ENCODE measurements around the gene TRIM63. TPM values are rescaled to one million over a fixed set of nuclear protein-coding genes. Genes with fewer than 3 reads are reported as not detected.

Gene TRIM63
- total and polyA plus RNA-seq, 9 of the 15 experiments (the other 6 are each of a cell fraction or from before 2014, with no cell fraction given), result 0.08 to 0.57 (median 0.36) TPM

DNA sequence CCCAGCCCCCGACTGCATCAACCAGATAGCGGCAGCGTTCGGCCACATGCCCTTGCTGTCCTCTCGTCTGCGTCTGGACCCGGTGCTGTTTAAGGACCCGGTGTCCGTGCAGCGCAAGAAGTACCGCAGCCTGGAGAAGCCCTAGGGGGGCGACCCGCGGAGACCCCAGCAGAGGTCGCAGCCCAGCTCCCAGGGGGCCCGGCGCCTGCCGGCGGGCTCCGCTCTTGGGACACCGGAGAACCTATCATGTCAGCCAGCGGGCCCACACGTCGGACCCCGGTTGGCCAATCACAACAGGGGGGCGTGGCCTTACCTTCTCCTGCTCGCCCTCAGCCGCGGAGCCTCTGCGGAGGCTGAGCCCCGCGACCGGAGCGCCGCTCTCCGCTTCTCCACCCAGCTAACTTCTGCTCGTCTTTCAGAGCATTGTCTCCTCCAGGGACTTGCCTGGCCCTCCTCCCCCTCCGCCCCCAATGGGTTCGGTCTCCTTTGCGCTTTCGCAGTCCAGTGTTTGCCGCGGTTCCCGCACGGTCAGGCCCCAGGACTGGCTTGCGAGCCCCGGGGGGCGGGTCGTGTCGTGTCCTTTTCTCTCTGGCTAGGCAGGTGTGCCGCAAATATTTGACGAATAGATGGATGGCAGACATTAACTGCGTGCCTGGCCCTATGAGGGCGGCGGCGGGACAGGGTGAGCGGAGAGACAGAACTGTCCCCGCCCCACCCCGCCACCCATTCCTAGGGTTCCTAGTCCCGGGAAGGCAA is 32.0 kb downstream of the TRIM63 start (continued):
- TF ChIP-seq MBD2 (IDR thresholded peaks at IDR 0.05; ENCODE audit: borderline replicate concordance, low read depth) (peak; percentile 60; the same call in 1 of the 2 replicates), SP1 (CRISPR knock-in tag; IDR thresholded peaks at IDR 0.05) (peak; percentile 85), HMG20B (CRISPR knock-in tag; IDR thresholded peaks at IDR 0.05) (no peak), ZNF197 (CRISPR knock-in tag; IDR thresholded peaks at IDR 0.05; ENCODE audit: low read depth) (no peak), GTF2F1 (IDR thresholded peaks at IDR 0.05; ENCODE audit: low read depth, low read length) (peak; percentile 71; the same call in 1 of the 2 replicates), YY1 (IDR thresholded peaks at IDR 0.05; ENCODE audit: borderline replicate concordance in 1 of 3, control insufficient read depth in 1 of 3, extremely low read depth in 1 of 3, insufficient read depth in 3 of 3, insufficient read length in 1 of 3, insufficient replicate concordance in 2 of 3, low read depth in 1 of 3, low read length in 2 of 3) (peak in 2 of 3 experiments; percentile 55 to 83), PHF20 (IDR thresholded peaks at IDR 0.05; ENCODE audit: partially characterized antibody) (peak; percentile 70)
- TF ChIP-seq, protein P1, sequence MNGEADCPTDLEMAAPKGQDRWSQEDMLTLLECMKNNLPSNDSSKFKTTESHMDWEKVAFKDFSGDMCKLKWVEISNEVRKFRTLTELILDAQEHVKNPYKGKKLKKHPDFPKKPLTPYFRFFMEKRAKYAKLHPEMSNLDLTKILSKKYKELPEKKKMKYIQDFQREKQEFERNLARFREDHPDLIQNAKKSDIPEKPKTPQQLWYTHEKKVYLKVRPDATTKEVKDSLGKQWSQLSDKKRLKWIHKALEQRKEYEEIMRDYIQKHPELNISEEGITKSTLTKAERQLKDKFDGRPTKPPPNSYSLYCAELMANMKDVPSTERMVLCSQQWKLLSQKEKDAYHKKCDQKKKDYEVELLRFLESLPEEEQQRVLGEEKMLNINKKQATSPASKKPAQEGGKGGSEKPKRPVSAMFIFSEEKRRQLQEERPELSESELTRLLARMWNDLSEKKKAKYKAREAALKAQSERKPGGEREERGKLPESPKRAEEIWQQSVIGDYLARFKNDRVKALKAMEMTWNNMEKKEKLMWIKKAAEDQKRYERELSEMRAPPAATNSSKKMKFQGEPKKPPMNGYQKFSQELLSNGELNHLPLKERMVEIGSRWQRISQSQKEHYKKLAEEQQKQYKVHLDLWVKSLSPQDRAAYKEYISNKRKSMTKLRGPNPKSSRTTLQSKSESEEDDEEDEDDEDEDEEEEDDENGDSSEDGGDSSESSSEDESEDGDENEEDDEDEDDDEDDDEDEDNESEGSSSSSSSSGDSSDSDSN (IDR thresholded peaks at IDR 0.05; ENCODE audit: borderline replicate concordance in 1 of 2, low read depth in 2 of 2, low read length in 2 of 2), result peak in 1 of 2 experiments; percentile 19; a peak in 1 of 4 replicates
- TF ChIP-seq, protein P2, sequence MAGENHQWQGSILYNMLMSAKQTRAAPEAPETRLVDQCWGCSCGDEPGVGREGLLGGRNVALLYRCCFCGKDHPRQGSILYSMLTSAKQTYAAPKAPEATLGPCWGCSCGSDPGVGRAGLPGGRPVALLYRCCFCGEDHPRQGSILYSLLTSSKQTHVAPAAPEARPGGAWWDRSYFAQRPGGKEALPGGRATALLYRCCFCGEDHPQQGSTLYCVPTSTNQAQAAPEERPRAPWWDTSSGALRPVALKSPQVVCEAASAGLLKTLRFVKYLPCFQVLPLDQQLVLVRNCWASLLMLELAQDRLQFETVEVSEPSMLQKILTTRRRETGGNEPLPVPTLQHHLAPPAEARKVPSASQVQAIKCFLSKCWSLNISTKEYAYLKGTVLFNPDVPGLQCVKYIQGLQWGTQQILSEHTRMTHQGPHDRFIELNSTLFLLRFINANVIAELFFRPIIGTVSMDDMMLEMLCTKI (IDR thresholded peaks at IDR 0.05; ENCODE audit: partially characterized antibody), result no peak
- TF ChIP-seq, protein P3, sequence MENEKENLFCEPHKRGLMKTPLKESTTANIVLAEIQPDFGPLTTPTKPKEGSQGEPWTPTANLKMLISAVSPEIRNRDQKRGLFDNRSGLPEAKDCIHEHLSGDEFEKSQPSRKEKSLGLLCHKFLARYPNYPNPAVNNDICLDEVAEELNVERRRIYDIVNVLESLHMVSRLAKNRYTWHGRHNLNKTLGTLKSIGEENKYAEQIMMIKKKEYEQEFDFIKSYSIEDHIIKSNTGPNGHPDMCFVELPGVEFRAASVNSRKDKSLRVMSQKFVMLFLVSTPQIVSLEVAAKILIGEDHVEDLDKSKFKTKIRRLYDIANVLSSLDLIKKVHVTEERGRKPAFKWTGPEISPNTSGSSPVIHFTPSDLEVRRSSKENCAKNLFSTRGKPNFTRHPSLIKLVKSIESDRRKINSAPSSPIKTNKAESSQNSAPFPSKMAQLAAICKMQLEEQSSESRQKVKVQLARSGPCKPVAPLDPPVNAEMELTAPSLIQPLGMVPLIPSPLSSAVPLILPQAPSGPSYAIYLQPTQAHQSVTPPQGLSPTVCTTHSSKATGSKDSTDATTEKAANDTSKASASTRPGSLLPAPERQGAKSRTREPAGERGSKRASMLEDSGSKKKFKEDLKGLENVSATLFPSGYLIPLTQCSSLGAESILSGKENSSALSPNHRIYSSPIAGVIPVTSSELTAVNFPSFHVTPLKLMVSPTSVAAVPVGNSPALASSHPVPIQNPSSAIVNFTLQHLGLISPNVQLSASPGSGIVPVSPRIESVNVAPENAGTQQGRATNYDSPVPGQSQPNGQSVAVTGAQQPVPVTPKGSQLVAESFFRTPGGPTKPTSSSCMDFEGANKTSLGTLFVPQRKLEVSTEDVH (IDR thresholded peaks at IDR 0.05; ENCODE audit: low read depth, partially characterized antibody), result no peak
- TF ChIP-seq, protein P4, sequence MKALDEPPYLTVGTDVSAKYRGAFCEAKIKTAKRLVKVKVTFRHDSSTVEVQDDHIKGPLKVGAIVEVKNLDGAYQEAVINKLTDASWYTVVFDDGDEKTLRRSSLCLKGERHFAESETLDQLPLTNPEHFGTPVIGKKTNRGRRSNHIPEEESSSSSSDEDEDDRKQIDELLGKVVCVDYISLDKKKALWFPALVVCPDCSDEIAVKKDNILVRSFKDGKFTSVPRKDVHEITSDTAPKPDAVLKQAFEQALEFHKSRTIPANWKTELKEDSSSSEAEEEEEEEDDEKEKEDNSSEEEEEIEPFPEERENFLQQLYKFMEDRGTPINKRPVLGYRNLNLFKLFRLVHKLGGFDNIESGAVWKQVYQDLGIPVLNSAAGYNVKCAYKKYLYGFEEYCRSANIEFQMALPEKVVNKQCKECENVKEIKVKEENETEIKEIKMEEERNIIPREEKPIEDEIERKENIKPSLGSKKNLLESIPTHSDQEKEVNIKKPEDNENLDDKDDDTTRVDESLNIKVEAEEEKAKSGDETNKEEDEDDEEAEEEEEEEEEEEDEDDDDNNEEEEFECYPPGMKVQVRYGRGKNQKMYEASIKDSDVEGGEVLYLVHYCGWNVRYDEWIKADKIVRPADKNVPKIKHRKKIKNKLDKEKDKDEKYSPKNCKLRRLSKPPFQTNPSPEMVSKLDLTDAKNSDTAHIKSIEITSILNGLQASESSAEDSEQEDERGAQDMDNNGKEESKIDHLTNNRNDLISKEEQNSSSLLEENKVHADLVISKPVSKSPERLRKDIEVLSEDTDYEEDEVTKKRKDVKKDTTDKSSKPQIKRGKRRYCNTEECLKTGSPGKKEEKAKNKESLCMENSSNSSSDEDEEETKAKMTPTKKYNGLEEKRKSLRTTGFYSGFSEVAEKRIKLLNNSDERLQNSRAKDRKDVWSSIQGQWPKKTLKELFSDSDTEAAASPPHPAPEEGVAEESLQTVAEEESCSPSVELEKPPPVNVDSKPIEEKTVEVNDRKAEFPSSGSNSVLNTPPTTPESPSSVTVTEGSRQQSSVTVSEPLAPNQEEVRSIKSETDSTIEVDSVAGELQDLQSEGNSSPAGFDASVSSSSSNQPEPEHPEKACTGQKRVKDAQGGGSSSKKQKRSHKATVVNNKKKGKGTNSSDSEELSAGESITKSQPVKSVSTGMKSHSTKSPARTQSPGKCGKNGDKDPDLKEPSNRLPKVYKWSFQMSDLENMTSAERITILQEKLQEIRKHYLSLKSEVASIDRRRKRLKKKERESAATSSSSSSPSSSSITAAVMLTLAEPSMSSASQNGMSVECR (CRISPR knock-in tag; IDR thresholded peaks at IDR 0.05), result peak; percentile 76
